ENCODE measurements around the gene RCAN3. TPM values are rescaled to one million over a fixed set of nuclear protein-coding genes. Genes with fewer than 3 reads are reported as not detected.
A peak's percentile ranks its signal among the peaks of the same experiment; 100 is the strongest.
"Not testable (repeated sequence)": the region's sequence is repeated elsewhere in the genome, so short reads cannot be mapped to it uniquely, and the experiment has no call there.

RCAN3 gene
- total and polyA plus RNA-seq, 10 of the 15 experiments (the other 5 are each of a cell fraction or from before 2014, with no cell fraction given), result 0.02 to 0.46 (median 0.06) TPM; not detected in 3

- POLR2A ChIA-PET, ATAC-seq: not testable (repeated sequence)
Observed at GRCh38 chr1:24488159-24488558, 14.5 kb upstream of the RCAN3 start.

More at GRCh38 chr1:24488159-24488558, 14.5 kb upstream of the RCAN3 start:
- 9% methylated on average over 7 of the region's 7 CpGs for WGBS (ENCODE audit: insufficient coverage, insufficient replicate concordance, low lambda C conversion rate, missing lambda C conversion rate)
- BruUV-seq (replicated peaks); intact Hi-C loops (cut with micrococcal nuclease; ENCODE audit: unreplicated experiment); H3K9ac ChIP-seq (ENCODE audit: control insufficient read depth, insufficient read depth, low read length); in situ Hi-C loops (cut with MboI); H3K9me3 ChIP-seq (replicated peaks; ENCODE audit: control insufficient read depth, insufficient read depth, low read length); H3K79me2 ChIP-seq (ENCODE audit: control insufficient read depth, insufficient read depth, low read length); H3K27me3 ChIP-seq (replicated peaks in 1 of 2; ENCODE audit: control insufficient read depth in 2 of 2, insufficient read depth in 2 of 2, low read length in 1 of 2); H3K36me3 ChIP-seq (ENCODE audit: control insufficient read depth in 2 of 2, insufficient read depth in 2 of 2, low read length in 1 of 2); H4K20me1 ChIP-seq (ENCODE audit: control insufficient read depth, insufficient read depth); H3K4me3 ChIP-seq; H3K27ac ChIP-seq (ENCODE audit: control insufficient read depth, insufficient read depth); CTCF ChIA-PET; H2AFZ ChIP-seq (ENCODE audit: control insufficient read depth, low read depth, low read length); H3K4me2 ChIP-seq (ENCODE audit: control insufficient read depth, insufficient read depth); H3K4me1 ChIP-seq (ENCODE audit: control insufficient read depth, insufficient read depth, low read length); FAIRE-seq: not testable (repeated sequence)
- ChIA-PET SMC1A (ENCODE audit: uncharacterized antibody, unreplicated experiment) (interaction anchor here (0.5 to 1.8 kb wide), 3 partner anchors 11 to 485 kb away, joined by 3 to 5 read pairs (median 4); no protein-coding TSS in a partner anchor), RAD21 (ENCODE audit: unreplicated experiment) (interaction anchor here (1.4 kb wide), 1 partner anchor 71 kb away, joined by 4 read pairs; no protein-coding TSS in a partner anchor)
- DNase-seq (ENCODE audit: low read depth, low spot score), result peak; percentile 25
- TF ChIP-seq BHLHE40 (IDR thresholded peaks at IDR 0.05; ENCODE audit: borderline replicate concordance in 1 of 2, low read depth in 2 of 2, low read length in 1 of 2), result peak in 1 of 2 experiments; percentile 62; a peak in 1 of 4 replicates
- peak; percentile 48; the same call in 1 of the 2 replicates for TF ChIP-seq ATF7 (IDR thresholded peaks at IDR 0.05; ENCODE audit: low read depth)
- 0 out of 2 replicates have a peak, but pooled peaks have one; percentile 4 for TF ChIP-seq RAD51 (IDR thresholded peaks at IDR 0.05)
- peak; percentile 75 for TF ChIP-seq MTA2 (IDR thresholded peaks at IDR 0.05; ENCODE audit: low read depth)
- peak; percentile 52 for TF ChIP-seq MEF2B (IDR thresholded peaks at IDR 0.05; ENCODE audit: partially characterized antibody, poor library complexity, severe bottlenecking)
- TF ChIP-seq ZBTB40 (IDR thresholded peaks at IDR 0.05; ENCODE audit: borderline replicate concordance), result peak; percentile 75
- TF ChIP-seq, protein P1, sequence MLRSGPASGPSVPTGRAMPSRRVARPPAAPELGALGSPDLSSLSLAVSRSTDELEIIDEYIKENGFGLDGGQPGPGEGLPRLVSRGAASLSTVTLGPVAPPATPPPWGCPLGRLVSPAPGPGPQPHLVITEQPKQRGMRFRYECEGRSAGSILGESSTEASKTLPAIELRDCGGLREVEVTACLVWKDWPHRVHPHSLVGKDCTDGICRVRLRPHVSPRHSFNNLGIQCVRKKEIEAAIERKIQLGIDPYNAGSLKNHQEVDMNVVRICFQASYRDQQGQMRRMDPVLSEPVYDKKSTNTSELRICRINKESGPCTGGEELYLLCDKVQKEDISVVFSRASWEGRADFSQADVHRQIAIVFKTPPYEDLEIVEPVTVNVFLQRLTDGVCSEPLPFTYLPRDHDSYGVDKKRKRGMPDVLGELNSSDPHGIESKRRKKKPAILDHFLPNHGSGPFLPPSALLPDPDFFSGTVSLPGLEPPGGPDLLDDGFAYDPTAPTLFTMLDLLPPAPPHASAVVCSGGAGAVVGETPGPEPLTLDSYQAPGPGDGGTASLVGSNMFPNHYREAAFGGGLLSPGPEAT (IDR thresholded peaks at IDR 0.05; ENCODE audit: low read depth), result 0 out of 2 replicates have a peak, but pooled peaks have one; percentile 49
- TF ChIP-seq SKIL (IDR thresholded peaks at IDR 0.05; ENCODE audit: low read depth, poor library complexity, severe bottlenecking), result peak; percentile 74

Measured in GM12878 (cell line).